CD14-positive monocyte (primary cell): Measurements from ENCODE around the gene PTPRN2. TPM values are rescaled to one million over a fixed set of nuclear protein-coding genes. Genes with fewer than 3 reads are reported as not detected.

Source experiments
- DNase-seq, 3 donors: peaks; one replicate each; pipeline ENCODE4 v3.0.0-alpha.2; 2011 to 2022
- H2AFZ ChIP-seq: 2 replicates; pipeline ENCODE4 v1.6.0; 2012; ENCODE audit warnings: mild to moderate bottlenecking, low read depth, low read length, inconsistent platforms; ENCODE audit not compliant: insufficient read depth, poor library complexity, severe bottlenecking
- H3K27ac ChIP-seq, 2 donors: 1 replicate in 1 of 2; 2 replicates in 1 of 2; pipeline ENCODE4 v1.5.1; 2012 to 2013; ENCODE audit warnings: low read length in 2 of 2, control low read depth in 1 of 2, inconsistent platforms in 1 of 2, low read depth in 1 of 2, mild to moderate bottlenecking in 1 of 2
- H3K27me3 ChIP-seq, 2 donors: one replicate each; pipeline versions ENCODE4 v1.6.0 to v1.6.1; 2011 to 2013; ENCODE audit warnings: low read length in 2 of 2; ENCODE audit not compliant: control insufficient read depth in 2 of 2, insufficient read depth in 2 of 2
- H3K36me3 ChIP-seq, 2 donors: replicated peaks in 1 of 2; 1 replicate in 1 of 2; 2 replicates in 1 of 2; pipeline versions ENCODE4 v1.5.1 to v1.6.1; 2012 to 2013; ENCODE audit warnings: low read length in 2 of 2, control low read depth in 1 of 2, inconsistent platforms in 1 of 2, mild to moderate bottlenecking in 1 of 2; ENCODE audit not compliant: insufficient read depth in 2 of 2, control insufficient read depth in 1 of 2
- H3K4me1 ChIP-seq, 2 donors: 1 replicate in 1 of 2; 2 replicates in 1 of 2; pipeline versions ENCODE4 v1.5.1 to v1.6.1; 2012 to 2013; ENCODE audit warnings: low read length in 2 of 2, control low read depth in 1 of 2, inconsistent platforms in 1 of 2, mild to moderate bottlenecking in 1 of 2, moderate library complexity in 1 of 2; ENCODE audit not compliant: insufficient read depth in 2 of 2, control insufficient read depth in 1 of 2
- H3K4me2 ChIP-seq: replicated peaks from 2 replicates; pipeline ENCODE3; 2012; ENCODE audit warnings: low read length, moderate library complexity, mild to moderate bottlenecking; ENCODE audit not compliant: poor library complexity, severe bottlenecking; ENCODE audit errors: extremely low read depth
- H3K4me3 ChIP-seq, 3 experiments: fragments of 200-600 bp in 1 of 3; sonication (generic) in 1 of 3; replicated peaks in 1 of 3; 1 replicate in 2 of 3; 2 replicates in 1 of 3; pipeline ENCODE4 v1.5.1; 2011 to 2013; ENCODE audit warnings: low read length in 3 of 3, mild to moderate bottlenecking in 3 of 3, control low read depth in 2 of 3, low read depth in 2 of 3, inconsistent platforms in 1 of 3, moderate library complexity in 1 of 3
- H3K79me2 ChIP-seq: 2 replicates; pipeline ENCODE4 v1.6.0; 2012; ENCODE audit warnings: mild to moderate bottlenecking, control low read depth, inconsistent platforms, low read length, moderate library complexity; ENCODE audit not compliant: insufficient read depth
- H3K9ac ChIP-seq: 2 replicates; pipeline ENCODE4 v1.6.0; 2017; ENCODE audit warnings: low read length, mild to moderate bottlenecking; ENCODE audit not compliant: insufficient read depth, poor library complexity, severe bottlenecking
- H3K9me3 ChIP-seq, 2 donors: replicated peaks in 1 of 2; 1 replicate in 1 of 2; 2 replicates in 1 of 2; pipeline versions ENCODE4 v1.5.1 to v1.6.1; 2012 to 2013; ENCODE audit warnings: low read length in 2 of 2, control low read depth in 1 of 2; ENCODE audit not compliant: control insufficient read depth in 1 of 2, insufficient read depth in 1 of 2
- H4K20me1 ChIP-seq: 2 replicates; pipeline ENCODE4 v1.6.0; 2012; ENCODE audit warnings: mild to moderate bottlenecking, low read length, control low read depth, moderate library complexity; ENCODE audit not compliant: insufficient read depth
- H3K27ac Mint-ChIP-seq, 7 donors: one replicate each; pipeline ENCODE4 v1.8.0; 2020; ENCODE audit warnings: mild to moderate bottlenecking in 7 of 7, mixed read lengths in 7 of 7, moderate library complexity in 6 of 7, inconsistent platforms in 2 of 7
- H3K27me3 Mint-ChIP-seq, 3 donors: one replicate each; pipeline ENCODE4 v1.8.0; 2021 to 2022; ENCODE audit warnings: low read depth in 3 of 3, mild to moderate bottlenecking in 3 of 3, mixed read lengths in 3 of 3, moderate library complexity in 3 of 3, inconsistent platforms in 1 of 3
- H3K36me3 Mint-ChIP-seq, 2 donors: one replicate each; pipeline ENCODE4 v1.8.0; 2020; ENCODE audit warnings: mixed read lengths in 2 of 2, inconsistent platforms in 1 of 2, mild to moderate bottlenecking in 1 of 2
- H3K4me1 Mint-ChIP-seq: one replicate; pipeline ENCODE4 v1.8.0; 2020; ENCODE audit warnings: mild to moderate bottlenecking, mixed read lengths
- H3K4me3 Mint-ChIP-seq, 2 donors: one replicate each; pipeline ENCODE4 v1.8.0; 2020; ENCODE audit warnings: mild to moderate bottlenecking in 2 of 2, mixed read lengths in 2 of 2, moderate library complexity in 1 of 2
- H3K9me3 Mint-ChIP-seq, 7 donors: one replicate each; pipeline ENCODE4 v1.8.0; 2020 to 2022; ENCODE audit warnings: mixed read lengths in 7 of 7, mild to moderate bottlenecking in 6 of 7, moderate library complexity in 6 of 7, inconsistent platforms in 2 of 7
- WGBS: methylation state at CpG from one replicate; pipeline ENCODE4 v1.1.5; 2013; ENCODE audit warnings: missing lambda C conversion rate; ENCODE audit not compliant: insufficient coverage; 5-methylcytosine and 5-hydroxymethylcytosine counted together
- intact Hi-C, 2 donors: fragments of 100-400 bp; cut with micrococcal nuclease; formaldehyde crosslinking; loops; one replicate each; pipeline versions ENCODE4 v1.15.0 to v1.15.1; 2023
- polyA plus RNA-seq, 3 donors: library from polyadenylated mRNA; depleted of rRNA in 1 of 3; unstranded in 2 of 3; stranded (reverse) in 1 of 3; fragments of 300-500 nt in 2 of 3; fragments of >200 nt in 1 of 3; fragmentation: Illumina TruSeq in 2 of 3; gene quantifications; 1 replicate in 2 of 3; 2 replicates in 1 of 3; pipeline ENCODE4 v1.2.3, GENCODE V29; 2012 to 2021
- TF ChIP-seq, protein P1 (sequence below): fragments of 200-600 bp; IDR thresholded peaks from one replicate; pipeline ENCODE4 v1.8.0; 2022; ENCODE audit warnings: antibody characterized with exemption, mild to moderate bottlenecking

PTPRN2 gene
- polyA plus RNA-seq, 3 donors: 0.25 to 1.4 (median 0.97) TPM

- H4K20me1 ChIP-seq: no peaks in the 10 kb centered on the region
- H3K4me3 Mint-ChIP-seq: no peak overlapping the region
- no peak for DNase-seq
- no peak overlapping the region for H3K4me3 ChIP-seq
- H3K27ac Mint-ChIP-seq: no peak overlapping the region
- H3K9me3 Mint-ChIP-seq: peaks cover 3 to 14% (median 9%) of the 10 kb centered on the region in 7 donors
- peaks cover 2 to 4% (median 3%) of the 10 kb centered on the region in 3 donors for H3K27me3 Mint-ChIP-seq
- no peaks in the 10 kb centered on the region for H3K4me1 ChIP-seq
- no peaks in the 10 kb centered on the region for H3K79me2 ChIP-seq
- TF ChIP-seq, protein P1, sequence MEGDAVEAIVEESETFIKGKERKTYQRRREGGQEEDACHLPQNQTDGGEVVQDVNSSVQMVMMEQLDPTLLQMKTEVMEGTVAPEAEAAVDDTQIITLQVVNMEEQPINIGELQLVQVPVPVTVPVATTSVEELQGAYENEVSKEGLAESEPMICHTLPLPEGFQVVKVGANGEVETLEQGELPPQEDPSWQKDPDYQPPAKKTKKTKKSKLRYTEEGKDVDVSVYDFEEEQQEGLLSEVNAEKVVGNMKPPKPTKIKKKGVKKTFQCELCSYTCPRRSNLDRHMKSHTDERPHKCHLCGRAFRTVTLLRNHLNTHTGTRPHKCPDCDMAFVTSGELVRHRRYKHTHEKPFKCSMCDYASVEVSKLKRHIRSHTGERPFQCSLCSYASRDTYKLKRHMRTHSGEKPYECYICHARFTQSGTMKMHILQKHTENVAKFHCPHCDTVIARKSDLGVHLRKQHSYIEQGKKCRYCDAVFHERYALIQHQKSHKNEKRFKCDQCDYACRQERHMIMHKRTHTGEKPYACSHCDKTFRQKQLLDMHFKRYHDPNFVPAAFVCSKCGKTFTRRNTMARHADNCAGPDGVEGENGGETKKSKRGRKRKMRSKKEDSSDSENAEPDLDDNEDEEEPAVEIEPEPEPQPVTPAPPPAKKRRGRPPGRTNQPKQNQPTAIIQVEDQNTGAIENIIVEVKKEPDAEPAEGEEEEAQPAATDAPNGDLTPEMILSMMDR: no peak
- no peak overlapping the region for H3K9ac ChIP-seq
- H3K36me3 ChIP-seq: no peaks in the 10 kb centered on the region
- no peaks in the 10 kb centered on the region for H3K4me1 Mint-ChIP-seq
- no peak overlapping the region for H2AFZ ChIP-seq
- H3K9me3 ChIP-seq: peaks cover 0 to 15% of the 10 kb centered on the region in 2 donors
- intact Hi-C loops: no loop called here
- no peaks in the 10 kb centered on the region for H3K27me3 ChIP-seq
- no peak overlapping the region for H3K27ac ChIP-seq
- no peaks in the 10 kb centered on the region for H3K36me3 Mint-ChIP-seq
- 94% methylated on average over 16 of the region's 17 CpGs for WGBS
- H3K4me2 ChIP-seq: no peak overlapping the region
Measured at GRCh38 chr7:157813053-157813452, 774.6 kb downstream of the PTPRN2 start.

GRCh38 chr7:157811946-157812345 is 775.7 kb downstream of the PTPRN2 start:
- H3K4me2 ChIP-seq: no peak overlapping the region
- 97% methylated on average over 9 of the region's 16 CpGs for WGBS
- H3K4me1 Mint-ChIP-seq: no peaks in the 10 kb centered on the region
- no peak overlapping the region for H3K4me3 ChIP-seq
- H3K27ac Mint-ChIP-seq: no peak overlapping the region
- H3K36me3 ChIP-seq: no peaks in the 10 kb centered on the region
- peaks cover 0 to 18% of the 10 kb centered on the region in 2 donors for H3K9me3 ChIP-seq
- H3K27ac ChIP-seq: no peak overlapping the region
- DNase-seq: no peak
- H3K9ac ChIP-seq: no peak overlapping the region
- H3K27me3 ChIP-seq: no peaks in the 10 kb centered on the region
- peaks cover 2 to 9% (median 4%) of the 10 kb centered on the region in 3 donors for H3K27me3 Mint-ChIP-seq
- H3K4me3 Mint-ChIP-seq: no peak overlapping the region
- no peak overlapping the region for H2AFZ ChIP-seq
- no peaks in the 10 kb centered on the region for H3K36me3 Mint-ChIP-seq
- H3K4me1 ChIP-seq: no peaks in the 10 kb centered on the region
- no peaks in the 10 kb centered on the region for H4K20me1 ChIP-seq
- H3K9me3 Mint-ChIP-seq: peaks cover 3 to 16% (median 9%) of the 10 kb centered on the region in 7 donors
- H3K79me2 ChIP-seq: no peaks in the 10 kb centered on the region
- TF ChIP-seq, protein P1: no peak
- intact Hi-C loops: no loop called here
